Common myeloid progenitor, CD34-positive (primary cell): ENCODE measurements around the gene WDR1.

Experiments used
- CTCF ChIA-PET: fragments of 350-600 bp; sonication (Branson Sonifier 250); formaldehyde crosslinking; loops from one replicate; lab custom pipeline; 2021; ENCODE audit warnings: antibody characterized with exemption; lab: Charles Lee
- POLR2A ChIA-PET: fragments of 350-600 bp; sonication (Branson Sonifier 250); formaldehyde crosslinking; loops from one replicate; lab custom pipeline; 2021; ENCODE audit warnings: antibody characterized with exemption; lab: Charles Lee
- DNase-seq, 3 donors: peaks; one replicate each; pipeline versions ENCODE4 v3.0.0 to v3.0.0-alpha.2; 2013
- H3K27ac ChIP-seq, 2 experiments: 1 replicate in 1 of 2; 2 replicates in 1 of 2; pipeline ENCODE4 v1.7.0; 2013; ENCODE audit warnings: inconsistent platforms in 2 of 2, low read length in 2 of 2, mild to moderate bottlenecking in 2 of 2, low read depth in 1 of 2, moderate library complexity in 1 of 2; ENCODE audit not compliant: severe bottlenecking in 2 of 2, insufficient read depth in 1 of 2, poor library complexity in 1 of 2
- H3K27me3 ChIP-seq, 5 experiments: replicated peaks in 2 of 5; 1 replicate in 3 of 5; 2 replicates in 2 of 5; pipeline versions ENCODE4 v1.6.1 to v1.7.0; 2013; ENCODE audit warnings: low read length in 4 of 5, mild to moderate bottlenecking in 2 of 5, moderate library complexity in 2 of 5, inconsistent platforms in 1 of 5; ENCODE audit not compliant: insufficient read depth in 5 of 5, control insufficient read depth in 4 of 5
- H3K36me3 ChIP-seq, 4 experiments: 1 replicate in 2 of 4; 2 replicates in 2 of 4; pipeline versions ENCODE4 v1.6.1 to v1.7.0; 2013; ENCODE audit warnings: low read length in 3 of 4, control low read depth in 1 of 4, mild to moderate bottlenecking in 1 of 4; ENCODE audit not compliant: control insufficient read depth in 4 of 4, insufficient read depth in 4 of 4
- H3K4me1 ChIP-seq, 4 experiments: 1 replicate in 3 of 4; 2 replicates in 1 of 4; pipeline versions ENCODE4 v1.6.1 to v1.7.1; 2013; ENCODE audit warnings: low read length in 3 of 4, mild to moderate bottlenecking in 3 of 4, control low read depth in 1 of 4, inconsistent platforms in 1 of 4, moderate library complexity in 1 of 4; ENCODE audit not compliant: control insufficient read depth in 4 of 4, insufficient read depth in 4 of 4; ENCODE audit errors: control extremely low read depth in 1 of 4
- H3K4me3 ChIP-seq, 7 experiments: 1 replicate in 4 of 7; 2 replicates in 3 of 7; pipeline versions ENCODE4 v1.5.1 to v1.7.0; 2013; ENCODE audit warnings: mild to moderate bottlenecking in 7 of 7, low read length in 6 of 7, moderate library complexity in 6 of 7, inconsistent platforms in 2 of 7, low read depth in 2 of 7, control low read depth in 1 of 7; ENCODE audit not compliant: insufficient read depth in 4 of 7, control insufficient read depth in 1 of 7; ENCODE audit errors: extremely low read depth in 1 of 7
- H3K9me3 ChIP-seq, 5 experiments: 1 replicate in 4 of 5; 2 replicates in 1 of 5; pipeline versions ENCODE4 v1.6.1 to v1.7.1; 2013; ENCODE audit warnings: low read length in 4 of 5, mild to moderate bottlenecking in 2 of 5, inconsistent platforms in 1 of 5, low read depth in 1 of 5, moderate library complexity in 1 of 5; ENCODE audit not compliant: control insufficient read depth in 4 of 5, insufficient read depth in 2 of 5; ENCODE audit errors: control extremely low read depth in 1 of 5
- WGBS: methylation state at CpG from one replicate; pipeline ENCODE4 v1.1.5; 2013; ENCODE audit not compliant: insufficient coverage; 5-methylcytosine and 5-hydroxymethylcytosine counted together

WDR1 gene

GRCh38 chr4:10114607-10115006, 2.0 kb downstream of the WDR1 start:
- DNase-seq: no peak
- H3K36me3 ChIP-seq: peaks cover 8 to 61% (median 48%) of the 10 kb centered on the region in 4 experiments
- ChIA-PET POLR2A (interaction anchor here (1.1 kb wide), 1 partner anchor 21 kb away, joined by 3 read pairs; no protein-coding TSS in a partner anchor), CTCF (interaction anchor here (1.4 to 4.8 kb wide), 6 partner anchors 10 to 47 kb away, joined by 3 to 43 read pairs (median 4); no protein-coding TSS in a partner anchor)
- H3K4me1 ChIP-seq: peaks cover 6 to 47% (median 40%) of the 10 kb centered on the region in 4 experiments
- peak overlapping the region in 1 of 2 experiments; percentile 12 for H3K27ac ChIP-seq
- peak overlapping the region in 4 of 7 experiments; percentile 72 to 89 (median 86) for H3K4me3 ChIP-seq
- no peaks in the 10 kb centered on the region for H3K27me3 ChIP-seq
- 97% methylated on average over 6 of the region's 7 CpGs for WGBS
- H3K9me3 ChIP-seq: no peaks in the 10 kb centered on the region

- peaks cover 8 to 66% (median 53%) of the 10 kb centered on the region in 4 experiments for H3K36me3 ChIP-seq
- CTCF ChIA-PET: interaction anchor here (1.4 to 4.8 kb wide), 6 partner anchors 10 to 47 kb away, joined by 3 to 43 read pairs (median 4); no protein-coding TSS in a partner anchor
- no peak overlapping the region for H3K4me3 ChIP-seq
- DNase-seq: no peak
- WGBS: 93% methylated on average over 4 of the region's 4 CpGs
- peak overlapping the region in 1 of 2 experiments; percentile 12 for H3K27ac ChIP-seq
- H3K4me1 ChIP-seq: peaks cover 6 to 46% (median 42%) of the 10 kb centered on the region in 4 experiments
- H3K9me3 ChIP-seq: no peaks in the 10 kb centered on the region
- no peaks in the 10 kb centered on the region for H3K27me3 ChIP-seq
- POLR2A ChIA-PET: interaction anchor here (1.1 kb wide), 1 partner anchor 20 kb away, joined by 3 read pairs; no protein-coding TSS in a partner anchor
Observed at GRCh38 chr4:10114147-10114546, 2.5 kb downstream of the WDR1 start.

GRCh38 chr4:10113362-10114047, 3.1 kb downstream of the WDR1 start:
- no peaks in the 10 kb centered on the region for H3K27me3 ChIP-seq
- CTCF ChIA-PET: interaction anchor here (1.5 to 4.8 kb wide), 4 partner anchors 11 to 44 kb away, joined by 4 to 43 read pairs (median 9); no protein-coding TSS in a partner anchor
- H3K36me3 ChIP-seq: peaks cover 8 to 72% (median 57%) of the 10 kb centered on the region in 4 experiments
- 85% methylated on average over 10 of the region's 12 CpGs for WGBS
- POLR2A ChIA-PET: interaction anchor here (1.1 kb wide), 1 partner anchor 19 kb away, joined by 3 read pairs; no protein-coding TSS in a partner anchor
- no peak overlapping the region for H3K27ac ChIP-seq
- no peaks in the 10 kb centered on the region for H3K9me3 ChIP-seq
- peaks cover 5 to 40% (median 36%) of the 10 kb centered on the region in 4 experiments for H3K4me1 ChIP-seq
- DNase-seq: no peak
- H3K4me3 ChIP-seq: no peak overlapping the region

GRCh38 chr4:10112658-10113284, 3.8 kb downstream of the WDR1 start:
- Histone ChIP-seq H3K36me3 (peaks cover 8 to 80% (median 62%) of the 10 kb centered on the region in 4 experiments), H3K9me3 (no peaks in the 10 kb centered on the region), H3K4me1 (peaks cover 4 to 35% (median 31%) of the 10 kb centered on the region in 4 experiments), H3K27me3 (no peaks in the 10 kb centered on the region), H3K4me3 (no peak overlapping the region), H3K27ac (no peak overlapping the region)
- WGBS: 99% methylated on average over 11 of the region's 16 CpGs
- ChIA-PET POLR2A (interaction anchor here (1.0 kb wide), 1 partner anchor 11 kb away, joined by 3 read pairs; no protein-coding TSS in a partner anchor), CTCF (interaction anchor here (2.3 to 4.8 kb wide), 3 partner anchors 10 to 17 kb away, joined by 6 to 43 read pairs (median 12); no protein-coding TSS in a partner anchor)
- DNase-seq: no peak

GRCh38 chr4:10111067-10111801, 5.4 kb downstream of the WDR1 start:
- Histone ChIP-seq H3K4me3 (no peak overlapping the region), H3K36me3 (peaks cover 8 to 94% (median 70%) of the 10 kb centered on the region in 4 experiments), H3K27ac (no peak overlapping the region), H3K27me3 (no peaks in the 10 kb centered on the region), H3K9me3 (no peaks in the 10 kb centered on the region), H3K4me1 (peaks cover 4 to 42% (median 36%) of the 10 kb centered on the region in 4 experiments)
- DNase-seq: no peak
- POLR2A ChIA-PET: no interaction called here
- CTCF ChIA-PET: interaction anchor here (1.0 to 4.8 kb wide), 3 partner anchors 9 to 16 kb away, joined by 3 to 43 read pairs (median 6); no protein-coding TSS in a partner anchor
- 90% methylated on average over 10 of the region's 13 CpGs for WGBS

- WGBS: 96% methylated on average over 11 of the region's 11 CpGs
- peaks cover 3 to 40% (median 28%) of the 10 kb centered on the region in 4 experiments for H3K4me1 ChIP-seq
- ChIA-PET CTCF (interaction anchor here (1.0 to 3.0 kb wide), 2 partner anchors 14 to 51 kb away, joined by 3 to 9 read pairs; no protein-coding TSS in a partner anchor), POLR2A (no interaction called here)
- no peak for DNase-seq
- no peaks in the 10 kb centered on the region for H3K9me3 ChIP-seq
- H3K4me3 ChIP-seq: no peak overlapping the region
- H3K27ac ChIP-seq: no peak overlapping the region
- no peaks in the 10 kb centered on the region for H3K27me3 ChIP-seq
- H3K36me3 ChIP-seq: peaks cover 8 to 90% (median 70%) of the 10 kb centered on the region in 4 experiments
Observed at GRCh38 chr4:10109995-10110670, 6.5 kb downstream of the WDR1 start.
